ENCODE data around the gene RPS6KB2.
"Not testable (repeated sequence)": the region's sequence is repeated elsewhere in the genome, so short reads cannot be mapped to it uniquely, and the experiment has no call there.

RPS6KB2 gene

GRCh38 chr11:67468456-67468758 lies 40.1 kb downstream of the RPS6KB2 start:
- Mint-ChIP-seq H3K9me3 (no peaks in the 10 kb centered on the region), H3K36me3 (ENCODE audit: low read depth) (no peaks in the 10 kb centered on the region), H3K4me1 (peaks cover 6% of the 10 kb centered on the region), H3K4me3 (peak overlapping the region; percentile 91 to 95 (median 95)), H3K27me3 (ENCODE audit: low read depth) (no peaks in the 10 kb centered on the region), H3K27ac (peak overlapping the region; percentile 89 to 93 (median 92))
- TF ChIP-seq CTCF (IDR thresholded peaks at IDR 0.05; ENCODE audit: unreplicated experiment in 3 of 3): no peak

GRCh38 chr11:67468759-67469507 lies 40.6 kb downstream of the RPS6KB2 start, which contains the start of gene TMEM134:
TMEM134 (minus strand) TSS chr11:67469251; CDS start chr11:67469192, 59 bp downstream.
- H3K27ac Mint-ChIP-seq: peak within 1 kb of the TSS; percentile 89 to 93 (median 92)

GRCh38 chr11:67469508-67469811 lies 41.2 kb downstream of the RPS6KB2 start:
- H3K9me3 Mint-ChIP-seq: no peaks in the 10 kb centered on the region
- H3K4me3 Mint-ChIP-seq: peak overlapping the region; percentile 91 to 95 (median 95)
- TF ChIP-seq CTCF (IDR thresholded peaks at IDR 0.05; ENCODE audit: unreplicated experiment in 3 of 3): no peak
- no peaks in the 10 kb centered on the region for H3K27me3 Mint-ChIP-seq (ENCODE audit: low read depth)
- H3K4me1 Mint-ChIP-seq: peaks cover 6% of the 10 kb centered on the region
- peak overlapping the region; percentile 44 to 93 (median 79) for H3K27ac Mint-ChIP-seq
- H3K36me3 Mint-ChIP-seq (ENCODE audit: low read depth): no peaks in the 10 kb centered on the region

More at GRCh38 chr11:67468759-67469507, 40.6 kb downstream of the RPS6KB2 start, which contains the start of gene TMEM134:
- H3K27me3 Mint-ChIP-seq (ENCODE audit: low read depth): no peaks in the 10 kb centered on the region
- TF ChIP-seq CTCF (IDR thresholded peaks at IDR 0.05; ENCODE audit: unreplicated experiment in 3 of 3): peak; percentile 21 to 52 (median 29)
- peak within 1 kb of the TSS; percentile 91 to 95 (median 95) for H3K4me3 Mint-ChIP-seq
- no peaks in the 10 kb centered on the region for H3K9me3 Mint-ChIP-seq
- H3K36me3 Mint-ChIP-seq (ENCODE audit: low read depth): no peaks in the 10 kb centered on the region
- H3K4me1 Mint-ChIP-seq: peaks cover 6% of the 10 kb centered on the region

GRCh38 chr11:67470337-67471002 lies 42.2 kb downstream of the RPS6KB2 start:
- Mint-ChIP-seq H3K27me3 (ENCODE audit: low read depth) (no peaks in the 10 kb centered on the region), H3K9me3 (no peaks in the 10 kb centered on the region), H3K36me3 (ENCODE audit: low read depth) (no peaks in the 10 kb centered on the region), H3K4me3 (peak overlapping the region; percentile 40 to 95 (median 91)), H3K4me1 (peaks cover 6% of the 10 kb centered on the region), H3K27ac (peak overlapping the region in 1 of 3 experiments; percentile 54)
- TF ChIP-seq CTCF (IDR thresholded peaks at IDR 0.05; ENCODE audit: unreplicated experiment in 3 of 3): no peak

- no peak overlapping the region for H3K4me3 Mint-ChIP-seq
- no peak for TF ChIP-seq CTCF (IDR thresholded peaks at IDR 0.05; ENCODE audit: unreplicated experiment in 3 of 3)
- H3K27ac Mint-ChIP-seq: no peak overlapping the region
- H3K27me3 Mint-ChIP-seq (ENCODE audit: low read depth): no peaks in the 10 kb centered on the region
- no peaks in the 10 kb centered on the region for H3K9me3 Mint-ChIP-seq
- H3K4me1 Mint-ChIP-seq: peaks cover under 1% of the 10 kb centered on the region
- no peaks in the 10 kb centered on the region for H3K36me3 Mint-ChIP-seq (ENCODE audit: low read depth)
These were observed 44.6 kb downstream of the RPS6KB2 start for GRCh38 chr11:67472882-67473281.

DNA sequence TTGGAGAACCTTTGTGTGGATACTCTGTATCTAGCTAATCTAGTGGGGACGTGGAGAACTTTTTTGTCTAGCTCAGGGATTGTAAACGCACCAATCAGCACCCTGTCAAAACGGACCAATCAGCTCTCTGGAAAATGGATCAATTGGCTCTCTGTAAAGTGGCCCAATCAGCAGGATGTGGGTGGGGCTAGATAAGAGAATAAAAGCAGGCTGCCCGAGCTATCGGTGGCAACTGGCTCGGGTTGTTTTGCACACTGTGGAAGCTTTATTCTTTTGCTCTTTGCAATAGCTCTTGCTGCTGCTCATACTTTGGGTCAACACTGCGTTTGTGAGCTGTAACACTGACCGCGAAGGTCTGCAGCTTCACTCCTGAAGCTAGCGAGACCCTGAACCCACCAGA lies 48.4 kb downstream of the RPS6KB2 start:
- not testable (repeated sequence) for H3K36me3 Mint-ChIP-seq (ENCODE audit: low read depth); H3K4me3 Mint-ChIP-seq; H3K4me1 Mint-ChIP-seq; H3K9me3 Mint-ChIP-seq; H3K27me3 Mint-ChIP-seq (ENCODE audit: low read depth); H3K27ac Mint-ChIP-seq

DNA sequence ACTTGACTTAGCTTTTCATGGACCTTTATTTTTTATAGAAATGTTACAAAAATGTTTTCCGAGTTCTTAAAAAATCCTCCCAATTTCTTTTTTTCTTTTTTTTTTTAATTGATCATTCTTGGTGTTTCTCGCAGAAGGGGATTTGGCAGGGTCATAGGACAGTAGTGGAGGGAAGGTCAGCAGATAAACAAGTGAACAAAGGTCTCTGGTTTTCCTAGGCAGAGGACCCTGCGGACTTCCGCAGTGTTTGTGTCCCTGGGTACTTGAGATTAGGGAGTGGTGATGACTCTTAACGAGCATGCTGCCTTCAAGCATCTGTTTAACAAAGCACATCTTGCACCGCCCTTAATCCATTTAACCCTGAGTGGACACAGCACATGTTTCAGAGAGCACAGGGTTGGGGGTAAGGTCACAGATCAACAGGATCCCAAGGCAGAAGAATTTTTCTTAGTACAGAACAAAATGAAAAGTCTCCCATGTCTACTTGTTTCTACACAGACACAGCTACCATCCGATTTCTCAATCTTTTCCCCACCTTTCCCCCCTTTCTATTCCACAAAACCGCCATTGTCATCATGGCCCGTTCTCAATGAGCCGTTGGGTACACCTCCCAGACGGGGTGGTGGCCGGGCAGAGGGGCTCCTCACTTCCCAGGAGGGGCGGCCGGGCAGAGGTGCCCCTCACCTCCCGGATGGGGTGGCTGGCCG lies 49.2 kb downstream of the RPS6KB2 start:
- H3K4me1 Mint-ChIP-seq; H3K4me3 Mint-ChIP-seq; H3K27ac Mint-ChIP-seq; H3K27me3 Mint-ChIP-seq (ENCODE audit: low read depth); H3K36me3 Mint-ChIP-seq (ENCODE audit: low read depth); H3K9me3 Mint-ChIP-seq: not testable (repeated sequence)

Measured in nephron (organoid).